GM21390 (cell line): ENCODE measurements around the gene EPGN.
A peak's percentile ranks its signal among the peaks of the same experiment; 100 is the strongest.
"Not testable (repeated sequence)": the region's sequence is repeated elsewhere in the genome, so short reads cannot be mapped to it uniquely, and the experiment has no call there.

Experiments
- ATAC-seq: cut with Tn5 transposase; IDR thresholded peaks from one replicate; pipeline ENCODE4 v1.9.1; 2021; ENCODE audit not compliant: unreplicated experiment

The EPGN gene

GRCh38 chr4:74335341-74336021 lies 27.2 kb downstream of the EPGN start:
- peak; percentile 82 for ATAC-seq

DNA sequence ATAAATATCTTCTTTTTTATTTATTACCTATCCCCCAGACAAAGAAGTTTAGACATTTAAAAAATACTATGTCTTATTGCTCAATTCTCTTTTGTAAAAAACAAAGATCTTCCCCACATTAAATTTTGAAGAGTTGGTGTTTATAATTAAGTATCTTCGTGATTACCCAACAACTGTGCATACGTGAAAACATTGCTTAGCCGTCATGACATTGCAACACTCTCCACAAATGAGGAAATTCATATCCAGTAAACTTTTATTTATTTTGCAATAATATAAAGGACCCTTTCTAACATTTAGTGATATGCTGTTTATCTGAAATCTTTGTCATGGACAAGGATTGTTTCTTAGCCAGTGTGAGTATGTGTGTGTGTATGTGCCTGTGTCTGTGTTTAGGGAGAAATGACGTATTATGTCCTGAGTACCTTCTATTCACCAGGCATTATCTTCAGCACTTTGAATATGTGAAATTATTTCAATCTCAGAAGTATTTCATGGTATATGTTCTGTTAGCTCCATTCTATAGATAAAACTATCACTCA lies 30.6 kb downstream of the EPGN start:
- ATAC-seq: no peak

- peak; percentile 72 for ATAC-seq
These were observed 31.2 kb downstream of the EPGN start for GRCh38 chr4:74339501-74339900.

- not testable (repeated sequence) for ATAC-seq
These were observed 32.2 kb downstream of the EPGN start for GRCh38 chr4:74340421-74340820.

DNA sequence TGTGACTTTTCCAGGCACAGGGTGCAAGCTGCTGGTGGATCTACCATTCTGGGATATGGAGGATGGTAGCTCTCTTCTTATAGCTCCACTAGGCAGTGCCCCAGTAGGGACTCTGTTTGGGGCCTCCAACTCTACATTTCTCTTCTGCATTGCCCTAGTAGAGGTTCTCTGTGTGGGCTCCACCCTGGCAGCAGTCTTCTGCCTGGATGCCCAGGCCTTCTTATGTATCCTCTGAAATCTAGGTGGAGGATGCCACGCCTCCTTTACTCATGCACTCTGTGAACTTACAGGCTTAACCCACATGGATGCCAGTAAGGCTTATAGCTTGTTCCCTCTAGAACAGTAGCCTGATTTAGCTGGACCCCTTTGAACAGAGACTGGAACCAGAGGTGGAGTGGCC lies 35.8 kb downstream of the EPGN start:
- ATAC-seq: no peak

DNA sequence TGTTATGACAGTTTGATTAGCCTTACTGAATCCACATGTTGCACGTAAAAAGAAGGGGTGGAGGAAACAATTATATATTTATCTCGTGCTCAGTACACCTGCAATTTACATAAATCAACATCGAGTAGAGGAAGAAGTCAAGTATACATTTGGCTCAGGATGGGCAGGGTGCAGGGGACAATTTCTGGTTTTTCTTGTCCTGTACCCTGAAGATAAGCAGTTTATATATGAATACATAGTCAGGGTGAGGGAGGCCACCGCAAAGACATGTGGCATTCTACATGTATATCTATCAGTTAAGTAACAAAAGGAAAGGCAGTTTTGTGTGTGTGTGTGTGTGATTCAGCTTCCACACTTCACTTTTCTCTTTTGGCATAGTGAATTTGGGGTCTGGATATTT lies 45.6 kb downstream of the EPGN start:
- no peak for ATAC-seq

GRCh38 chr4:74357965-74358364 lies 49.7 kb downstream of the EPGN start:
- ATAC-seq: no peak

DNA sequence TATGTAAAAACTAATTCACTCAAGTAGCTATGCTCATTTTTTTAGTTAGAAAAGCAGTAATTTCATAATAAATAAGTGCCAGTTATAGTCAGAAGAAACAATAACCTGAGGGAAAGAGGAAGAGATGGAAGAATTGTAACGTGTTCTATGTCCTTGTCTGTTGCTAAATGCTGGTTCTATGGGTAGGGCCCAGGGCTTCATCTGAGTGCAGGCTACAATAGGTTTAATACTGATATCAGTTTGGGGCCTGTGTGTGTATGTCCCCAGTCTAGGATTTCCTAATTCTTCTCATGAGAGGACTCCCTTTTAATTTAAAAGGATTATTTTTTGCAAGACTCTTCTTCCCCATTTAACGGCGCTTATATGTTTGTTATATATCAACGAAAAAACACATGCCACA lies 53.4 kb downstream of the EPGN start:
- no peak for ATAC-seq

GRCh38 chr4:74362347-74362746 lies 54.1 kb downstream of the EPGN start:
- ATAC-seq: no peak

- ATAC-seq: no peak
These were observed 56.0 kb downstream of the EPGN start for GRCh38 chr4:74364256-74364651.

GRCh38 chr4:74364652-74365491 lies 56.6 kb downstream of the EPGN start, which contains the start of gene EREG:
TSS of gene EREG (plus strand) at chr4:74365145. CDS start at chr4:74365309, 164 bp downstream.
- peak; percentile 38 for ATAC-seq

- ATAC-seq: no peak
These were observed 57.5 kb downstream of the EPGN start for GRCh38 chr4:74365761-74366160.
